LNCaP clone FGC (cell line): ENCODE measurements around the gene GABRA5.

Experiments
- DNase-seq: peaks from one replicate; pipeline ENCODE4 v3.0.0-alpha.2; 2011; ENCODE audit warnings: low read depth
- H3K4me3 ChIP-seq: 2 replicates; pipeline ENCODE4 v1.5.1; 2011; ENCODE audit warnings: mild to moderate bottlenecking, low read depth, low read length, control low read depth
- CTCF ChIP-seq: IDR thresholded peaks from 2 replicates; pipeline ENCODE4 v1.5.1; 2012; ENCODE audit warnings: mild to moderate bottlenecking; ENCODE audit not compliant: control insufficient read depth, insufficient read depth; ENCODE audit errors: extremely low read depth

GABRA5 gene

GRCh38 chr15:26981492-26981891, 114.6 kb downstream of the GABRA5 start:
- no peak overlapping the region for H3K4me3 ChIP-seq
- no peak for TF ChIP-seq CTCF
- DNase-seq = no peak

DNA sequence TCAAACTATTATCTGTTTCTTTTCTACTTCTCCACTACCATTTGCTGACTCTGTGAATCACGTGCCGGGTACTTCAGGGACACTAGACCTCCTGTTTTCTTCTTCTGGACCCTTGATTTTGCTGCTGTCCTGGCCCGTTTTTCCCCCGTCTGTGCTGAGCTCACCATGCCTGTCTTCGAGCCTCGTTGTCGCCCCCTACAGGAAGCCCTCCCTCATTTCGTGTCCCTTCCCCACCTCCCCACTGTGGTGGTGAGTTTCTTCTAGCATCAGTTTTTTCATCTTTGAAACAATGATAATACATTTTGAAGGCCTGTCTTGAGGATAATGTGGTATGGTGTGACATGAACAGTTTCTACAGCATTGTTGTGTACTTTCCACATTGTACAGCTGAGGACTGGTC, 117.0 kb downstream of the GABRA5 start:
- peak; percentile 27 for TF ChIP-seq CTCF
- no peak overlapping the region for H3K4me3 ChIP-seq
- DNase-seq = no peak

DNA sequence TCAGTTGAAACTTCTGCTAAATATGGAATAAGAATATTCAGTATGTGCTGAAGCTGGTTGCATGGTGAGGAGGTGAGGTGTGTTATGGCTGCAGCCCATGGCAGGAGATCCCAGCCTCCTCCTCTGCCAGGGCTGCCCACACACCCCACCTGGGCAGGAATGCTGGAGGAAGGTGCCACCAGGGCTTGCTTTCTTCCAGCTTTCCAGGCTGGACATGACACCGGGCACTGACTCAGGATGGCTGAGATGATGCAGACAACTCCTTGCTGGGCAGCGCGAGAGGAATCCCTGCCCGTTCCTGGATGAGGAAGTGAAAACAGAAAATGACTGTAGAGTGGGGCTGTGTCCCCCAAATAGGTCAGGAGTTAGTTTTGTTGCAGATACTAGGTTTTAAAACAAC, 118.2 kb downstream of the GABRA5 start:
- H3K4me3 ChIP-seq = no peak overlapping the region
- DNase-seq = no peak
- no peak for TF ChIP-seq CTCF

DNA sequence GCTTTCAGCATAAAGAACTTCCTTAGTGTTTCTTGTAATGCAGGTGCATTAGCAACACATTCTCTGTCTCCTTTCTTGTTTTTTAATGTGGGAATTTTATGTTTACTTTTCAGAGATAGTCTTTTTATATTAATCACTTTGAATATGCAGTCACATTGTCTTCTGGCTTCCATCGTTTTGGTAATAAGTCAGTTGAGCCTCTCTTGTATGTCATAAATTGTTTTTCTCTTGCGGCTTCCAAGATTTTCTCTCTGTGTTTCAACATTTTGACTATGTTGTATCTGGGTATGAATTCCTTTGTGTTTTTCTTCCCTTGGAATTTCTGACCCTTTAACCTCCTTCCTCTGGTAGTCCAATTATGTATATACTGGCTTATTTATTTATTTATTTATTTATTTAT, 129.4 kb downstream of the GABRA5 start:
- TF ChIP-seq CTCF = no peak
- H3K4me3 ChIP-seq = no peak overlapping the region
- no peak for DNase-seq
